ENCODE measurements around the gene FOXN3.

Gene FOXN3

GRCh38 chr14:89276424-89276975 is 140.5 kb downstream of the FOXN3 start:
- in situ Hi-C loops (cut with HindIII; ENCODE audit: low pct_ligation_motif_present, low sequenced_read_pairs), result no loop called here
- DNase-seq, result peak; percentile 83
- H3K4me3 ChIP-seq (ENCODE audit: low read depth, low read length), result no peak overlapping the region
- H3K27ac ChIP-seq, result peak overlapping the region; percentile 18
- TF ChIP-seq CTCF (IDR thresholded peaks at IDR 0.05; ENCODE audit: low read depth, low read length, missing control alignments), result no peak
- H3K27me3 ChIP-seq (replicated peaks), result no peaks in the 10 kb centered on the region
- H3K36me3 ChIP-seq (replicated peaks), result peaks cover 2% of the 10 kb centered on the region

GRCh38 chr14:89270439-89271227 is 146.4 kb downstream of the FOXN3 start:
- in situ Hi-C loops (cut with HindIII; ENCODE audit: low pct_ligation_motif_present, low sequenced_read_pairs), result no loop called here

GRCh38 chr14:89269404-89269803 is 147.6 kb downstream of the FOXN3 start:
- H3K27me3 ChIP-seq (replicated peaks), result no peaks in the 10 kb centered on the region
- in situ Hi-C loops (cut with HindIII; ENCODE audit: low pct_ligation_motif_present, low sequenced_read_pairs), result no loop called here
- no peak for DNase-seq
- no peaks in the 10 kb centered on the region for H3K36me3 ChIP-seq (replicated peaks)
- TF ChIP-seq CTCF (IDR thresholded peaks at IDR 0.05; ENCODE audit: low read depth, low read length, missing control alignments), result no peak
- no peak overlapping the region for H3K4me3 ChIP-seq (ENCODE audit: low read depth, low read length)
- H3K27ac ChIP-seq, result no peak overlapping the region

More at GRCh38 chr14:89270439-89271227, 146.4 kb downstream of the FOXN3 start:
- Histone ChIP-seq H3K27ac (no peak overlapping the region), H3K36me3 (replicated peaks) (no peaks in the 10 kb centered on the region), H3K4me3 (ENCODE audit: low read depth, low read length) (no peak overlapping the region), H3K27me3 (replicated peaks) (no peaks in the 10 kb centered on the region)
- no peak for TF ChIP-seq CTCF (IDR thresholded peaks at IDR 0.05; ENCODE audit: low read depth, low read length, missing control alignments)
- no peak for DNase-seq

GRCh38 chr14:89268514-89268913 is 148.5 kb downstream of the FOXN3 start:
- H3K27me3 ChIP-seq (replicated peaks), result no peaks in the 10 kb centered on the region
- TF ChIP-seq CTCF (IDR thresholded peaks at IDR 0.05; ENCODE audit: low read depth, low read length, missing control alignments), result no peak
- DNase-seq, result no peak
- H3K27ac ChIP-seq, result no peak overlapping the region
- H3K36me3 ChIP-seq (replicated peaks), result no peaks in the 10 kb centered on the region
- in situ Hi-C loops (cut with HindIII; ENCODE audit: low pct_ligation_motif_present, low sequenced_read_pairs), result no loop called here
- no peak overlapping the region for H3K4me3 ChIP-seq (ENCODE audit: low read depth, low read length)

- TF ChIP-seq CTCF (IDR thresholded peaks at IDR 0.05; ENCODE audit: low read depth, low read length, missing control alignments), result no peak
- Histone ChIP-seq H3K36me3 (replicated peaks) (no peaks in the 10 kb centered on the region), H3K27ac (no peak overlapping the region), H3K27me3 (replicated peaks) (no peaks in the 10 kb centered on the region), H3K4me3 (ENCODE audit: low read depth, low read length) (no peak overlapping the region)
- in situ Hi-C loops (cut with HindIII; ENCODE audit: low pct_ligation_motif_present, low sequenced_read_pairs), result no loop called here
- DNase-seq, result no peak
Measured at GRCh38 chr14:89267656-89268055, 149.4 kb downstream of the FOXN3 start.
